Uterus (tissue), 2 donors: Measurements from ENCODE around the gene TNFRSF21.
"Not testable (repeated sequence)": the region's sequence is repeated elsewhere in the genome, so short reads cannot be mapped to it uniquely, and the experiment has no call there.

Experiments used
- POLR2A ChIP-seq, 2 donors: fragments of 450-650 bp; IDR thresholded peaks; one replicate each; pipeline ENCODE4 v1.6.1; 2016; ENCODE audit warnings: antibody characterized with exemption in 2 of 2, mild to moderate bottlenecking in 1 of 2, moderate library complexity in 1 of 2
- TF ChIP-seq, protein P1 (sequence below), 4 experiments: fragments of 200-600 bp in 2 of 4; fragments of 450-650 bp in 2 of 4; sonication (generic) in 2 of 4; IDR thresholded peaks; one replicate each; pipeline ENCODE4 v1.5.1; 2016 to 2019; ENCODE audit warnings: antibody characterized with exemption in 4 of 4, mild to moderate bottlenecking in 2 of 4, moderate library complexity in 1 of 4

- TF ChIP-seq, protein P1, sequence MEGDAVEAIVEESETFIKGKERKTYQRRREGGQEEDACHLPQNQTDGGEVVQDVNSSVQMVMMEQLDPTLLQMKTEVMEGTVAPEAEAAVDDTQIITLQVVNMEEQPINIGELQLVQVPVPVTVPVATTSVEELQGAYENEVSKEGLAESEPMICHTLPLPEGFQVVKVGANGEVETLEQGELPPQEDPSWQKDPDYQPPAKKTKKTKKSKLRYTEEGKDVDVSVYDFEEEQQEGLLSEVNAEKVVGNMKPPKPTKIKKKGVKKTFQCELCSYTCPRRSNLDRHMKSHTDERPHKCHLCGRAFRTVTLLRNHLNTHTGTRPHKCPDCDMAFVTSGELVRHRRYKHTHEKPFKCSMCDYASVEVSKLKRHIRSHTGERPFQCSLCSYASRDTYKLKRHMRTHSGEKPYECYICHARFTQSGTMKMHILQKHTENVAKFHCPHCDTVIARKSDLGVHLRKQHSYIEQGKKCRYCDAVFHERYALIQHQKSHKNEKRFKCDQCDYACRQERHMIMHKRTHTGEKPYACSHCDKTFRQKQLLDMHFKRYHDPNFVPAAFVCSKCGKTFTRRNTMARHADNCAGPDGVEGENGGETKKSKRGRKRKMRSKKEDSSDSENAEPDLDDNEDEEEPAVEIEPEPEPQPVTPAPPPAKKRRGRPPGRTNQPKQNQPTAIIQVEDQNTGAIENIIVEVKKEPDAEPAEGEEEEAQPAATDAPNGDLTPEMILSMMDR (IDR thresholded peaks at IDR 0.05): not testable (repeated sequence)
- TF ChIP-seq POLR2A (IDR thresholded peaks at IDR 0.05): not testable (repeated sequence)
These were observed 81.6 kb downstream of the TNFRSF21 start for GRCh38 chr6:47228093-47228492.
